NCI-H345 treated with DMSO at 0.1 percent for 48 hours (cell line): ENCODE data around the gene SLC5A10.
"Not testable (repeated sequence)": the region's sequence is repeated elsewhere in the genome, so short reads cannot be mapped to it uniquely, and the experiment has no call there.

Experiments used
- DNase-seq: peaks from one replicate; lab custom pipeline; 2025; ENCODE audit not compliant: unreplicated experiment; lab: John Stamatoyannopoulos, UW

The SLC5A10 gene

DNA sequence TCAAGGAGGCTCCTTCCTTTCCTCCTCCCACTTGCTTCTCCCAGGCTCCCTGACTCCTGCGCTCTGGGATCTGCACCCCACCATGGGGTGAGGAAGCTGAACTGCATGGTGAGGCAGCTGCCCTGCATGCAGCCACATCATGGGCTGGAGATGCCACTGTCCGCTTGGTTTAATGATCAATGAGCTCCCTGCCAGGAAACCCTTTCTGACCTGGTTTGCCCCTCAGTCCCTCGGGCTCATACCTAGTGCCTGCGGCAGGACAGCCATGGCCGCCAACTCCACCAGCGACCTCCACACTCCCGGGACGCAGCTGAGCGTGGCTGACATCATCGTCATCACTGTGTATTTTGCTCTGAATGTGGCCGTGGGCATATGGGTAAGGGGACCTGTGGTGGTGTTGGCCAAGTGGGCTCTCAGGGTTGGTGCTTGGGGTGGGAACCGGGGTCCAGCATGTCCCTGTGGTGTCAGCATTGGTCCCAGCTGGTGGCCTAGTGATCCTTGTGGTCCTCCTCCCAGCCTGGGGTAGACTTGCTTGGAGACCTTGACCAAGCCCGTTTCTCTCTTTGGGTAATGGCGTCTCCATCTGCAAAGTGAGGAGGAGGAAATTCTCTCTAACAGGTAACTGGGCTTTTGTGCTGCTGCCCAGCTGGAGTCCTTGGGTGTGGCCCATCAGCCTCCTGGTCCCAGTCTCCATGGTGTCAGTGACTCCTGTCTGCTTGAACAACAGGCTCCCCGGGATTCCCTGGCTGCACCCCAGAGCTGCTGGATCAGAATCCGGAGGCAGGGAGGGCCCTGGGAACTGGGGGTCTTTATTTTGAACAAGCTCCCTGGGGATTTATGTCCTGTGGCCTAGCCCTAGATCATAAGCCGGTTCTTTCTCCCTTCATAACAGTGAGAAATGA, at the start of gene SLC5A10:
Gene SLC5A10, plus strand, starts transcription at position 225 of the 902 bp plus-strand sequence. Its CDS starts 41 bp downstream, at position 266.
- DNase-seq = no peak

DNA sequence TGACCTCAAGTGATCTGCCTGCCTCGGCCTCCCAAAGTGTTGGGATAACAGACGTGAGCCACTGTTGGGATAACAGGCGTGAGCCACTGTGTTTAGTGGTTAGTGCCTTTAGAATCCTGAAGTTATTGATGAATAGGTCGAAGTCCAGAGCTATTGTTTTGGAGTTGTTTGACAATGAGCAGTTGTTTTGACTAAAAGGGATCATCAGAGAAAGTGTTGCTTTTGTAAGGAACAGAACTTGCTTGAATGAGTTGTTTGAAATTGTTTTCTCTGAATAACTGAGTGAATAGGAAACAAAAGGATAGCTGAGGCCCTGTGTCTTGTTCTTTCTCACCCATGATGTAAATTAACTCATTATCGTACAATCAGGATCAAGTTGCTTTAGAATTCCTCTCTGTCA, 47.5 kb upstream of the SLC5A10 start:
- DNase-seq = no peak

DNA sequence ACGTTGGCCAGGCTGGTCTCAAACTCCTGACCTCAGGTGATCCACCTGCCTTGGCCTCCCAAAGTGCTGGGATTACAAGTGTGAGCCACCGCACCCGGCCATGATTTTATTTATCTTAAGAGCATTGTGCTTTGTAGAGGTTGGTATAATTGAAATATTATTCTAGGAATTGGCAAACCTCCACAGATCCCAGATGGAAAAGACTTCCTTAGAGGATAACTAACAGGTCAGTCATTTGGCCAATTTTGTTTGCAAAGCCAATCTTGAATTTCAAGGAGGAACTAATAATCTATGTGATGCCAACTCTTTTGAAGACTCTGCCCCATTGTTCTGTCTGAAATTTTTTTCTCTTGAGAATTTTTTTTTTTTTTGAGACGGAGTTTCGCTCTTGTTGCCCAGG, 46.7 kb upstream of the SLC5A10 start:
- DNase-seq = no peak

DNA sequence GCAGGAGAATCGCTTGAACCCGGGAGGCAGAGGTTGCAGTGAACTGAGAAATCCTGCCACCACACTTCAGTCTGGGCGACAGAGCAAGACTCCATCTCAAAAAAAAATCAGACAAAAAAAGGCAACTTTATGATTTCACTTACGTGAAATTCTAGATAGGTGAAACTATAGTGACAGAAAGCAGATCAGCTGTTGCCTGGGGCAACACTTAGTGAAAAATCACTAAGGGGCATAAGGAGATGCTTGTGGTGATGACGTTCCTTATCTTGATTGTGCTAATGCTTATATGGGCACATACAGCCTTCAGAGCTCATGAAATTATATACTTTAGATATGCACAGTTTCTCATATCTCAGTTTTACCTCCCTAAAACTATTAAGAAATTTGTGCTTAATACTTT, 41.6 kb upstream of the SLC5A10 start:
- no peak for DNase-seq

DNA sequence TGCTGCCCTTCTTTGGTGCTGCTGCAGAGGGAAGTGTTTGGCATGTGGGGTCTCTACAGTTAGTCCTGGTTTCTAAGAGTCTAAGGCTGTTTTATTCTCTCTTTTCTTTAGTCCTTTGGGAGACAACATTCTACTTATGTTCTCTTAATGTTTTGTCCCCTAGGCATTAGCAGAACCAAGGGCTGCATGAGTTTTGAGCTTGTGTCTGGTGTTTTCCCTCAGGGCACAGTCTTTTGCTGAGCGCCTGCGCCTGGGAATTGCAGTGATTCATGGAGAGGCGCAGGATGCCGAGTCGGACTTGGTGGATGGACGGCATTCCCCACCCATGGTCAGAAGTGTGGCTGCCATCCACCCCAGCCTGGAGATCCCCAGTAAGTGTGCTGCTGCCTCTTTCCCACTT, 41.1 kb upstream of the SLC5A10 start:
- DNase-seq = no peak

DNA sequence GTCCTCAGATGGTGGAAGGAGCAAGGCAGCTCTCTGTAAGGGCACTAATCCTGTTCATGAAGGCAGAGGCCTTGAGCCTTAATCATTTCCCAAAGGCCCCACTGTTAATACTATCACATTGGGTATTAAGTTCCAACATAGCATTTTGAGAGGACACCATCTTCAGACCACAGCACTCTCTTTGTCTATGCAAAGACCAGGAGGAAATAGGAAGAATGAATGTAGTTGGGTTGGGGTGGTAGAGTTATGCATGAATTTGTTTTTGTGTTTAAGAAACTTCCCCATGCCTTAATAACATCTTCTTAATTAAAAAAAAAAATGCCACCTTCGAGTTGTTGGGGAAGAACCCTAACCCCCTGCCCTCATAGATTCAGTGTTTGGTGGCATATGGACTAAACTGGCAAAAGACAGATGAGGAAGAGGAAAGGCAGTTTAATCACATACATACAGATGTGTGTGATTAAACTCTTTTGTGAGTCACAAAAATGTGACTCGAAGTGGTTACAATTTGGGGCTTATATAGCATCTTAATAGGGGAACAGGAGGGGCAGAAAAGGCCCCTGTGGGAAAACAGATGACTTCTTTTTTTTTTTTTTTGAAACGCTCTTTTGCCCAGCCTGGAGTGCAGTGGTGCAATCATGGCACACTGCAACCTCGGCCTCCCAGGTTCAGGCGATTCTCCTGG, 35.0 kb upstream of the SLC5A10 start:
- DNase-seq = no peak

DNA sequence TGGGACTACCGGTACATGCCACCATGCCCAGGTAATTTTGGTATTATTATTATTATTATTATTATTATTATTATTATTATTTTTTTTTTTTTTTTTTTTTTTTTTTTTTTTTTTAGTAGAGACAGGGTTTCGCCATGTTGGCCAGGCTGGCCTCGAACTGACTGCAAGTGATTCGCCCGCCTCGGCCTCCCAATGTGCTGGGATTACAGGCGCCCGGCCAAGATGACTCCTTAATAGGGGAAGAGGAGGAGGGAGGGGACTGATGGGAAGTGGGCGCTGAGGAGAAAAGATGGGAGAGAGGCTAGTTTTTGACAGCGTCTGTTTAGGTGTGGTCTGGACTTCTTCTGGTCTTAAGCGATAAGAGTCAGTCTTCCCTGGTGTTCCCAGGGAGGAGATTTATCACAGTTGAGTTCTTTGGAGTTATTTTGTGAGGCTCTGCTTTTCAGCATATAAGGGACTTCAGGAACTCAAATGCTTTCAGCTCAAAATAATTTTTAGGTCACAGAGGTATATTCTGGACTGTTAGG, 34.4 kb upstream of the SLC5A10 start:
- no peak for DNase-seq

DNA sequence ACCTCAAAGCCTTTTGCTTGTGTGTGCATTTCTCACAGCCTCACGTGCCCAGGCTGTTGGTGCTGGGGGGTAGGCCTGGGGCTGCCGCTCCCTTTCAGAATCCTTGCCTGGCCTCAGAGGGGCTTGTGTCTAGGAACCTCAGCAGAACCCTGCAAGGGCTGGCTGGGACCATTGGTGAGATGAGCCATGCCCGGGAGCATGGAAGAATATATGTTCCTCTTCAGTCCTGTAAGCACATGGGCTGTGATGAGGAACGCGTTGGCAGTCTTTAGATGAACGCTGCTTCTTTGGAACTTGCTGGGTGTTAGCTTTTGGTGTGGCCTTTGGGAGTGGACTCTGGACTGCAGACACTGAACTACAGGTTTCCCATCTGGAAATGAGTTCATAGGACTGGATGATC, 32.0 kb upstream of the SLC5A10 start:
- DNase-seq = no peak

DNA sequence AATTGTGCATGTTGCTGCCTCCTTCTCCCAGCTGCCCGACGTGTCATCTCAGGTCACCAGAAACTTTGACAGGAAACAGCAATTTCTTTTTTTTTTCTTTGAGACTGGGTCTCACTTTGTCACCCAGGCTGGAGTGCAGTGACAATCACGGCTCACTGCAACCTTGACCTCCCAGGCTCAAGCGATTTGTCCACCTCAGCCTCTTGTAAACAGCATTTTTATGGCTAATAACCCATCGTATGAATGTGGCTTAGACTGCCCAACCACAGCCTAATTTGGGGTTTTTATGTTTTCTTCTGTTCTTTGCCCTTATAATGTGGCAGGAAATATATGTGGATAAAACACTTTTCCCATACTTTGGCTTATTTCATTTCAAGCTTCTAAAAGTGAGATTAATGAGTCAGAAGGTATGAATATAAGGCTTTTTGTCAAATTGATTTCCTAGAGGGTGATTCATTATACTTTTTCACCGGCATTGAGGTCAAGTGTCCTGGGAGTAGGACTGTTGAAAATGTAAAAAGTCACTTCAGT, 31.0 kb upstream of the SLC5A10 start:
- no peak for DNase-seq

DNA sequence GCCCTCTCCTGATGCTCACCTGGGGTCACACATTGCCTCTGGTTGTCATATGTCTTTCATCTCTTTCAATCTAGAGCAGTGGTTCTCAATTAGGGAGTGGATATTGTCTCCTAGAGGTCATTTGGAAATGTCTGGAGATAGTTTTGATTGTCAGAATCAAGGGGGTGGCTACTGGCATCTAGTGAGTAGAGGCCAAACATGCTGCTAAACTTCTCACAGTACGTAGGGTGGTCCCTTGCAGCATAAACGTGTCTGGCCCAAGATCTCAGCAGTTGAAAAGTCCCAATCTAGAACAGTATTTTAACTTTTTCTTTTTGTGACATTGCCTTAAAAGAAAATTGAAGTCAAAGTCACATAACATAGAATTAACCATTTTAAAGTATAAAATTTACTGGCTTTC, 30.5 kb upstream of the SLC5A10 start:
- no peak for DNase-seq

DNA sequence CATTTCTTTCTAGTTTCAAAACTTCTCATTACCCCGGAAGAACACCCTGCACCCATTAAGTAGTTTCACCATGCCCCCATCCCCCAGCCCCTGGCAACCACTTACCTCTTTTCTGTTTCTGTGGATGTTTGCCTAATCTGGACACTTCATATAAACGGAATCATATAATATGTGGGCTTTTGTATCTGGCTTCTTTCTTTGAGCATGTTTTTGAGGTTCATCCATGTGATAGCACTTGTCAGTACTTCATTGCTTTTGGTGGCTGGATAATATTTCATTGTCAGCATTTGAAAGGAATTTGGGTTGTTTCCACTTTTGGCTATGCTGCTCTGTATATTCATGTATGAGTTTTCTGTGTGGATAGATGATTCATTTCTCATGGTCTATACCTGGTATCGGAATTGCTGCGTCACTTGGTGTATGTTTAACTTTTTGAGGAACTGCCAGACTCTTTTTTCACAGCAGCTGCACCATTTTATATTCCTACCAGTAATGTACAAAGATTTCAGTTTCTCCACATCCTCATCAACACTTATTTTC, 30.0 kb upstream of the SLC5A10 start:
- no peak for DNase-seq

DNA sequence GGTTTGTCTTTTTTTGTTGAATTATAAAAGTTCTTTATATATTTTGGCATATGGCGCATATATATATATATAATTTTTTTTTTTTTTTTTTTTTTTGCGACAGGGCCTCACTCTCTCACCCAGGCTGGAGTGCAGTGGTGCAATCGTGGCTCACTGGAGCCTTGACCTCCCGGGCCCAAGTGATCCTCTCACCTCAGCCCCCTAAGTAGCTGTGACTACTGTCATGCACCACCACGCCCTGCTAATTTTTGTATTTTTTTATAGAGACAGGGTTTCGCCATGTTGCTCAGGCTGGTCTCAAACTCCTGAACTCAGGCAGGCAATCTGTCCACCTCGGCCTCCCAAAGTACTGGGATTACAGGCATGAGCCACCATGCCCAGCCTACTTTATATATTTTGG, 29.4 kb upstream of the SLC5A10 start:
- not testable (repeated sequence) for DNase-seq

DNA sequence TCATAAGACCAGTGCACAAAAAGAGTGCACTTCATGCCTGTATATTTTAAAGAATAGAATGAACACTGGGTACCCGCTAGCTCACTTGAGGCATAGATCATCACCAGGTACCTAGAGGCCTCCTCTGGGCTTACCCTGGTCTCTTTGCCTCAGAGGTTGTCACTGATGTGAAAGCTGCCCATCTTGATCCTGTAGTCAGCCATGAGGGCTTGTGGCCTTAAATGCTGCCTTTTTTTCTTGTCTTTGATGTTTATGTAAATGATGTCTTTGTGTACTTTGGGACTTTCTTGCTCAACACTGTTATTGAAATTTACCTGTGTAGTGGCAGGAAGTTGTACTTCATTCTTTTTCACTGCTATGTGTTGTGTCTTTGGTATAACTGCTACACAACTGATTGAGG, 26.8 kb upstream of the SLC5A10 start:
- no peak for DNase-seq

DNA sequence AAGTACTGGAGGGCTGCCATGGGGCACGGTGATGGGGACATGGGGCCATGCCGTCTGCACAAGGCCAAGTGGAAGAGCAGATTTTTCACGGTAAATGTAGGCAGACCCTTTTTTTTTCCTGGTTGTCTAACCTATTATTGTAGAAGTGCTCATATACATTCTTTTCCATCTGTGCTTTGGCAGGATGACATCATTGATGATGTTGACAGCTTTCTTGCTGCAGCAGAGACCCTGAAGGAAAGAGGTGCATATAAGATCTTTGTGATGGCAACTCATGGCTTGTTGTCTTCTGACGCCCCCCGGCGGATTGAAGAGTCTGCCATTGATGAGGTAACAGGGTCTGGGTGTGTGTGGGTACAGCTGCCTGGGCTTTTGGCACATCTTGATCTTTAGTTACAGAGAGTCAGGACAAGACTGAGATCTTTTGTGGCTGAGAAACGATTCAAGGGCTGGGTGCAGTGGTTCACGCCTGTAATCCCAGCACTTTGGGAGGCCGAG, 23.3 kb upstream of the SLC5A10 start:
- DNase-seq = no peak

DNA sequence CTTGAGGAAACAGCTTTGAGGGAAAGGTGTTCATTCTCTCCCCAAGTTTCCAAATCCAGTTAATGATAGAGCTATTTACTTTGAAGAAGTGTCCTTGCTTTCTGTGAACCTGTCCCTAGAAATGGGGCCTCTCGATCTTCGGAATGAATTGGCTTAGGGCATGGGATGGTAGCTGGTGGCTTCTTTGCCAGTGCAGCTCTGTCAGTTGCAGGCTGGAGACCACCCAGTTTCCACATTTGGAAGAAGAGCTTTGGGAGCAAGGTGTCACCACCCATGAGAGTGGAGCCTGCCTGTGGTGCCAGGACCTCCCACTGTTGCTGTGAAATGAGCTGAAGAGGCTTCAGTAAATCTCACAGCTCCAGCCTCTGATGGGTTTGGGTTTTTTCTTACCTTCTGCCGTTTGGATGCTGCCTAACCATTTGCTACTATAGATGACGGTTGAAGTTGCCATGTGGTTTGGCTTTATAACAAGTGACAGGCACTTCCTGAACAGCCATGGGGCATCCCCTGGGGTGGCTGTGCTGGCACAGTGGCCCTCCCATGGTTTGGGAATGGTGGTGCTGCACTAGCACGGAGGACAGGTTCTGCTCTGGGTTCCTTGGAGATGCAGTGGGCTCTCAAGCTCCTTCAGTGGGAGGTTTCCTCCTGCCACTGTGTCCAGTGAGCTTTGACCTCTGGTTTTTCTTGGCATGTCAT, 19.5 kb upstream of the SLC5A10 start:
- DNase-seq = no peak

DNA sequence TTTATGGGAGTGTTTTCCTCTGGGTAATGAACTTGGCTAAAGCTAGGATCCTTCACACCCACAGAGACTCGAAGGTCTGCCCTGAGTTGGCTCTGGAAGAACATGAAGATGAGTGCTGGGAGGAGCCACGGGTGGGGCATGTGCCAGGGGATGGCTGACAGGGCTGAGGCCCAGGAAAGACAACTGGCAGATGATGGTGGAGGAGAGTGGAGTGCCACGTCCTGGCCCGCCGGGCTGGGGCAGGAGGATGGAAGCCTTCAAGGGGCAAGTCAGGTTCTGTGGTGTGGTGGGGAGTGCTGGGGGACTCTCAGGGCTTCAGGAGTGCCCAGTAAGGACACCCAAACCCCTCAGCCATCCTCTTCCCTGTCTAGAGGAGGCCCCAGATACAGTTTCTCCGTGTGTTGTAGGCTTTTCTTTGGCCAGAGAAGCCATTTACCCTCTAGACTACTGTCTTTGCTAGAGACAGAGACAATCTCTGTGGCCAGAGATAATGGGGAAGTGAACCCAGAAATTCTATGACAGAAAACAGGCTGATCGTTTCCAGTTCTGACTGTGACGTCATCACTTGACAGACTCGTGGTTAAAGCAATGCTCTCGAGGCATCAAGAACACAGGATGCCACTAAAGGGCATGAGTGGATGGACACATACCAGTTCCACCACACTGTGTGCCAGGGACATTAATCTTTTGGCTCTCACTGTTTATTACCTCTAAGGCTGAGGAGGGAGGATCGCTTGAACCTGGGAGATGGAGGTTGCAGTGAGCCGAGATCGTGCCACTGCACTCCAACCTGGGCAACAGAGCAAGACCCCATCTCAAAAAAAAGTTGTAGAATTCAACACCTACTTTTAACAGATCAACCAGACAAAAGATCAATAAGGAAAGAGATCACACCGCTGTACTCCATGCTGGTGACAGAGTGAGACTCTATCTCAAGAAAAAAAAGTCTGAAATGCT, 18.6 kb upstream of the SLC5A10 start:
- no peak for DNase-seq

DNA sequence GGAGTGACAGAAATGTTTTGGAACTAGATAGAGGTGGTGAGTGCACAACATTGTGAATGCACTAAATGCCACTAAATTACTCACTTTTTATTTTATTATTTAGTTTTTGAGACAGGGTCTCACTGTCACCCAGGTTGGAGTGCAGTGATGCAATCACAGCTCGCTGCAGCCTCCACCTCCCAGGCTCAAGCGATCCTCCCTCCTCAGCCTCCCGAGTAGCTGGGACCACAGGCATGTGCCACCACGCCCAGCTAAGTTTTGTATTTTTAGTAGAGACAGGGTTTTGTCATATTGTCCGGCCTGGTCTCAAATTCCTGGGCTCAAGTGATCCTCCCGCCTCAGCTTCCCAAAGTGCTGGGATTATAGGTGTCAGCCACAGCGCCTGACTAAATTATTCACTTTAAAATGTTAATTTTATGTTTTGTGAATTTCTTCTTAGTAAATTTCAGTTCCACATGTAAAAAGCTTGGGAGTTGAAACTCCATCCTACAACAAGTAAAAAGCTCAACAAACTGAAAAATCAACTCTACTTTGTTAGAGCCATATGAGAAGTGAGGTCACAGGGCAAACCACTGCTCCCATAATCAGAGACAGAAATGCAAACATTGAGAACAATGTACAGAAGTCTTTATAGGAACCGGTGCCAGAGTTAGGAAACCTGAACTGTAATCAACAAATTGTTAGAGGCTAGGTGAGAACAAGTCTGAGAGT, 13.8 kb upstream of the SLC5A10 start:
- DNase-seq = no peak

DNA sequence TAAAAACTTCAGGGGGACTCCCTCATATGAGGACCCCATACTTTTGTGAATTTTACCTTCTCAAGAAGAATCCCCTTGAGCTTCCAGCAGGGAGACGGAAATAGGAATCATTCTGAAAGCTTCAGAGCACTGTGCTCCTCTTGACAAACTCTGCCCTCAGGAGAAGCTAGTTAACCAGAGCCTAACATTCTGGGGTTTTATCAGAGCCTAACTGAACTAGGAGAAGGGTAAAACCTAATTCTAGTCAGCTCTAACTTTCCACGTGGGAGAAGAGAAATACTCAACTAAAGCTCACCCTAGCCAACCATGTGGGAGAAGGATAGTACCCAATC, 13.3 kb upstream of the SLC5A10 start:
- DNase-seq = no peak

DNA sequence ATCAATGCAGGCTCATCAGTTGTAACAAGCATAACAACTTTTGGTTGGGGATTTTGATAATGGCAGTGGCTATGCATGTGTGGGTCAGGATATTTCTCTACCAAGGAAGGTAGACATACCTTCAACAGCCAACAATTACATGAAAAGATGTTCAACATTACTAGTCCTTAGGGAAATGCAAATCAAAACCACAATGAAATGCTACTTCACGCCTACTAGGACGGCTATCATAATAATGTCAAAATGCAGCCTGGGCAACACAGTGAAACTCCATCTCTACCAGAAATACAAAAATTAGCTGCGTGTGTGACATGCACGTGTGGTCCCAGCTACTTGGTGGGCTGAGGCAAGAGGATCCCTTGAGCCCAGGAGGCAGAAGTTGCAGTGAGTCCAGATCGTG, 7.3 kb upstream of the SLC5A10 start:
- no peak for DNase-seq
